ENCODE data around the gene APOLD1. TPM values are rescaled to one million over a fixed set of nuclear protein-coding genes. Genes with fewer than 3 reads are reported as not detected.
"Not testable (repeated sequence)": the region's sequence is repeated elsewhere in the genome, so short reads cannot be mapped to it uniquely, and the experiment has no call there.

APOLD1 gene
- total and polyA plus RNA-seq, 2 experiments from 2014 or later, result 4.0 to 14.2 TPM

GRCh38 chr12:12819221-12819620, 33.8 kb downstream of the APOLD1 start:
- no peak overlapping the region for H3K27ac ChIP-seq
- no peaks in the 10 kb centered on the region for H3K9me3 ChIP-seq (ENCODE audit: low read depth)
- H3K36me3 ChIP-seq, result peaks cover 46% of the 10 kb centered on the region
- H3K4me3 ChIP-seq, result no peak overlapping the region
- peaks cover 6% of the 10 kb centered on the region for H3K4me1 ChIP-seq (ENCODE audit: low read depth)
- TF ChIP-seq CTCF (IDR thresholded peaks at IDR 0.05; ENCODE audit: low read depth, low read length), result no peak
- H3K27me3 ChIP-seq, result no peaks in the 10 kb centered on the region
- DNase-seq (ENCODE audit: low read depth in 1 of 2, low spot score in 1 of 2), result no peak

- DNase-seq (ENCODE audit: low read depth in 1 of 2, low spot score in 1 of 2), result peak in 1 of 2 donors; percentile 87
- no peak for TF ChIP-seq CTCF (IDR thresholded peaks at IDR 0.05; ENCODE audit: low read depth, low read length)
- Histone ChIP-seq H3K36me3 (peaks cover 50% of the 10 kb centered on the region), H3K9me3 (ENCODE audit: low read depth) (no peaks in the 10 kb centered on the region), H3K27ac (no peak overlapping the region), H3K4me1 (ENCODE audit: low read depth) (peaks cover 4% of the 10 kb centered on the region), H3K27me3 (no peaks in the 10 kb centered on the region), H3K4me3 (no peak overlapping the region)
Observed at GRCh38 chr12:12819752-12820311, 34.4 kb downstream of the APOLD1 start.

GRCh38 chr12:12820376-12820775, 34.9 kb downstream of the APOLD1 start:
- not testable (repeated sequence) for H3K27ac ChIP-seq; H3K4me1 ChIP-seq (ENCODE audit: low read depth); H3K9me3 ChIP-seq (ENCODE audit: low read depth); H3K4me3 ChIP-seq; H3K27me3 ChIP-seq; DNase-seq (ENCODE audit: low read depth in 1 of 2, low spot score in 1 of 2)
- peaks cover 50% of the 10 kb centered on the region for H3K36me3 ChIP-seq

- Histone ChIP-seq H3K4me3 (no peak overlapping the region), H3K9me3 (ENCODE audit: low read depth) (no peaks in the 10 kb centered on the region), H3K27me3 (no peaks in the 10 kb centered on the region), H3K36me3 (peaks cover 61% of the 10 kb centered on the region), H3K4me1 (ENCODE audit: low read depth) (peaks cover 4% of the 10 kb centered on the region), H3K27ac (no peak overlapping the region)
- TF ChIP-seq CTCF (IDR thresholded peaks at IDR 0.05; ENCODE audit: low read depth, low read length), result no peak
- no peak for DNase-seq (ENCODE audit: low read depth in 1 of 2, low spot score in 1 of 2)
Observed at GRCh38 chr12:12821975-12822374, 36.5 kb downstream of the APOLD1 start.

- DNase-seq (ENCODE audit: low read depth in 1 of 2, low spot score in 1 of 2), result no peak
- no peak overlapping the region for H3K4me3 ChIP-seq
- H3K36me3 ChIP-seq, result peaks cover 67% of the 10 kb centered on the region
- H3K27me3 ChIP-seq, result no peaks in the 10 kb centered on the region
- peaks cover 4% of the 10 kb centered on the region for H3K4me1 ChIP-seq (ENCODE audit: low read depth)
- H3K9me3 ChIP-seq (ENCODE audit: low read depth), result no peaks in the 10 kb centered on the region
- no peak overlapping the region for H3K27ac ChIP-seq
- no peak for TF ChIP-seq CTCF (IDR thresholded peaks at IDR 0.05; ENCODE audit: low read depth, low read length)
Observed at GRCh38 chr12:12822886-12823285, 37.4 kb downstream of the APOLD1 start.

- H3K36me3 ChIP-seq, result peaks cover 71% of the 10 kb centered on the region
- TF ChIP-seq CTCF (IDR thresholded peaks at IDR 0.05; ENCODE audit: low read depth, low read length), result no peak
Observed at GRCh38 chr12:12823300-12823699, 37.8 kb downstream of the APOLD1 start.

More at GRCh38 chr12:12823300-12823699, 37.8 kb downstream of the APOLD1 start:
- H3K4me3 ChIP-seq, result no peak overlapping the region
- no peaks in the 10 kb centered on the region for H3K9me3 ChIP-seq (ENCODE audit: low read depth)
- no peak overlapping the region for H3K27ac ChIP-seq
- no peaks in the 10 kb centered on the region for H3K27me3 ChIP-seq
- DNase-seq (ENCODE audit: low read depth in 1 of 2, low spot score in 1 of 2), result peak in 1 of 2 donors; percentile 68
- H3K4me1 ChIP-seq (ENCODE audit: low read depth), result peaks cover 4% of the 10 kb centered on the region

All from cardiac muscle cell (in vitro differentiated cells and primary cell).